Spleen (tissue), 11 donors: ENCODE results near the gene MCM7. TPM values are rescaled to one million over a fixed set of nuclear protein-coding genes. Genes with fewer than 3 reads are reported as not detected.

ENCODE experiments used
- DNase-seq: peaks from one replicate; pipeline ENCODE4 v3.0.0-alpha.2; 2020
- H3K27ac ChIP-seq, 8 donors: fragments of 200-600 bp; sonication (generic) in 7 of 8; 1 replicate in 4 of 8; 2 replicates in 4 of 8; pipeline versions ENCODE4 v1.5.0 to v1.8.0; 2016 to 2021; ENCODE audit warnings: inconsistent platforms in 4 of 8, mild to moderate bottlenecking in 4 of 8, moderate library complexity in 1 of 8
- H3K27me3 ChIP-seq, 7 donors: fragments of 200-600 bp; sonication (generic) in 6 of 7; replicated peaks in 1 of 7; 1 replicate in 4 of 7; 2 replicates in 3 of 7; pipeline versions ENCODE4 v1.5.0 to v1.8.0; 2016 to 2021; ENCODE audit warnings: inconsistent platforms in 3 of 7, mild to moderate bottlenecking in 1 of 7
- H3K36me3 ChIP-seq, 6 donors: fragments of 200-600 bp; sonication (generic) in 5 of 6; 1 replicate in 4 of 6; 2 replicates in 2 of 6; pipeline versions ENCODE4 v1.5.0 to v1.8.0; 2016 to 2021; ENCODE audit warnings: inconsistent platforms in 2 of 6
- H3K4me1 ChIP-seq, 6 donors: fragments of 200-600 bp; sonication (generic) in 5 of 6; 1 replicate in 3 of 6; 2 replicates in 3 of 6; pipeline versions ENCODE4 v1.5.0 to v1.8.0; 2016 to 2021; ENCODE audit warnings: inconsistent platforms in 3 of 6
- H3K4me3 ChIP-seq, 8 donors: fragments of 200-600 bp; sonication (generic) in 7 of 8; 1 replicate in 4 of 8; 2 replicates in 4 of 8; pipeline versions ENCODE4 v1.5.0 to v1.8.0; 2016 to 2021; ENCODE audit warnings: inconsistent platforms in 4 of 8, mild to moderate bottlenecking in 4 of 8, moderate library complexity in 2 of 8
- H3K9me3 ChIP-seq, 8 donors: fragments of 200-600 bp; sonication (generic) in 7 of 8; 1 replicate in 4 of 8; 2 replicates in 4 of 8; pipeline versions ENCODE4 v1.5.0 to v1.8.0; 2016 to 2021; ENCODE audit warnings: inconsistent platforms in 4 of 8
- CTCF ChIP-seq, 11 experiments: fragments of 200-600 bp in 7 of 11; fragments of 450-650 bp in 4 of 11; sonication (generic) in 4 of 11; IDR thresholded peaks in 8 of 11; conservative IDR thresholded peaks in 3 of 11; 1 replicate in 7 of 11; 2 replicates in 4 of 11; pipeline versions ENCODE4 v1.4.0 to v1.8.0; 2016 to 2021; ENCODE audit warnings: antibody characterized with exemption in 11 of 11, inconsistent platforms in 4 of 11, mild to moderate bottlenecking in 1 of 11
- POLR2A ChIP-seq, 3 donors: fragments of 450-650 bp; IDR thresholded peaks; one replicate each; pipeline ENCODE4 v1.5.1; 2017; ENCODE audit warnings: antibody characterized with exemption in 3 of 3, mild to moderate bottlenecking in 1 of 3
- POLR2AphosphoS5 ChIP-seq, 3 donors: sonication (generic); formaldehyde crosslinking; IDR thresholded peaks; one replicate each; pipeline ENCODE4 v1.5.1; 2017; ENCODE audit warnings: antibody characterized with exemption in 3 of 3
- WGBS, 5 donors: extraction: QIAGEN DNeasy Blood & Tissue Kit in 3 of 5; methylation state at CpG; one replicate each; pipeline versions ENCODE4 v1.1.5 to v1.1.7; 2013 to 2018; 5-methylcytosine and 5-hydroxymethylcytosine counted together
- intact Hi-C: fragments of 100-400 bp; cut with DNase I; formaldehyde crosslinking; loops from one replicate; pipeline ENCODE4 v1.15.0; 2023; ENCODE audit warnings: low total_unique reads
- polyA plus RNA-seq, 3 donors: library from polyadenylated mRNA; stranded (reverse); fragments of 200-250 nt; gene quantifications; one replicate each; pipeline ENCODE4 v1.2.1, GENCODE V29; 2013
- total RNA-seq, 7 donors: library from RNA; depleted of rRNA in 3 of 7; stranded (reverse); fragments of >200 nt in 3 of 7; fragmentation: NEBNext Ultra II Directional in 4 of 7; extraction: Animal tissue kit (Norgen Biotek cat#: 25700) in 4 of 7; gene quantifications; one replicate each; pipeline versions ENCODE4 v1.1.0 to v1.2.1, GENCODE V29; 2016 to 2021
- donor health status: healthy with polysubstance abuse.
- donor health status: DM: no; HTN: no; CAD: no; lungs with moderate emphysema.
- donor health status: DM: no; HTN: no; CAD: no.
- donor health status: Bipolar disorder and iron deficiency.
- donor health status: healthy.
- donor health status: DM: no; HTN: no; CAD: no.
- donor health status: DM: yes; HTN: yes; CAD: no.

Gene MCM7
- total and polyA plus RNA-seq, 10 donors, result 49.5 to 92.7 (median 68.5) TPM

DNA sequence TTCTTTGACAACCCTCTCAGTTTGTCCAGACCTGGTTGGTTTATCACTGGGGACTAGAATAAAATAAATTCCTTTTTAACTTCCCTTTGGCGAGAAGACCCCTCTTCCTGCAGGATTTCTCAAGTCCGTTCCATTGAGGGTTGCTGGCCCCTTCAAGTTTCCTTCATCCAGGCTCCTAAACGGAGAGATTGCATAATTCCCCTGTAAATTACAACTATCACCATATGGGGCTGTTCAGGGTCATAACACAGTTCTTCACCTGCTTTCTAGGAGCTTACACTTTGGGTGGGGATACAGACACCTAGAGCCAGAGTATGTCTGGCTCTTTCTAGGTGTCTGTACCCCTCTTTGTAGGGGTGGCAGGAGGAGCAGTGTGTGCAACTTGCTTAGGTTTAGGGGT, 15.7 kb downstream of the MCM7 start:
- no peak for DNase-seq
- TF ChIP-seq POLR2AphosphoS5 (IDR thresholded peaks at IDR 0.05) (no peak), POLR2A (IDR thresholded peaks at IDR 0.05) (no peak), CTCF (IDR thresholded peaks at IDR 0.05 in 8 of 11, conservative IDR thresholded peaks at IDR 0.05 in 3 of 11) (no peak)
- intact Hi-C loops, result no loop called here
- WGBS, 5 donors, result 40 to 59% (median 52%) methylated on average over 3 of the region's 3 CpGs
- peak overlapping the region in 2 of 8 donors; percentile 7 to 90 for H3K27ac ChIP-seq
- peaks cover 26 to 61% (median 46%) of the 10 kb centered on the region in 6 donors for H3K4me1 ChIP-seq
- H3K27me3 ChIP-seq, result no peaks in the 10 kb centered on the region
- H3K4me3 ChIP-seq, result no peak overlapping the region
- no peaks in the 10 kb centered on the region for H3K9me3 ChIP-seq
- H3K36me3 ChIP-seq, result peaks cover 0 to 7% (median 4%) of the 10 kb centered on the region in 6 donors

DNA sequence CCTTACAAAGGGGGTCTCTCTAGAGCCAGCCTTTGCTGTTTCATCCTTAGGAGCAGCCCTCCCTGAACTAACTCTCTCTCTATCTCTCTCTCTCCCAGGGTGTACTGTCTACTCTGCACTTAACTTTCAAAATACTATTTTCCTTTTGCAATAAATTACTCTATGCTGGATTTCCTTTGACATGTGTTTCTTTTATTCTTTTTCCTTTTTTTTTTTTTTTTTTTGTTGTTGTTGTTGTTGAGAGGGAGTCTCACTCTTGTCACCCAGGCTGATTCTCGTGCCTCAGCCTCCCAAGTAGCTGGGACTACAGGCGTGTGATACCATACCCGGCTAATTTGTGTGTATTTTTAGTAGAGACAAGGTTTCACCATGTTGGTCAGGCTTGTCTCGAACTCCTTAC, 18.2 kb downstream of the MCM7 start:
- intact Hi-C loops, result loop anchor here (5.0 kb wide), 1 partner anchor 44 kb away; the partner anchor contains the start of gene MBLAC1
- no peak for DNase-seq
- 57 to 74% (median 62%) methylated on average over 4 of the region's 4 CpGs for WGBS, 5 donors
- Histone ChIP-seq H3K36me3 (peaks cover 0 to 23% (median 13%) of the 10 kb centered on the region in 6 donors), H3K9me3 (no peaks in the 10 kb centered on the region), H3K4me3 (peak overlapping the region in 1 of 8 donors; percentile 99), H3K4me1 (peaks cover 21 to 58% (median 41%) of the 10 kb centered on the region in 6 donors), H3K27me3 (no peaks in the 10 kb centered on the region), H3K27ac (peak overlapping the region in 7 of 8 donors; percentile 75 to 92 (median 89))
- TF ChIP-seq POLR2AphosphoS5 (IDR thresholded peaks at IDR 0.05), result no peak
- TF ChIP-seq CTCF (IDR thresholded peaks at IDR 0.05 in 8 of 11, conservative IDR thresholded peaks at IDR 0.05 in 3 of 11), result no peak
- no peak for TF ChIP-seq POLR2A (IDR thresholded peaks at IDR 0.05)

- 0 to 1% (median 1%) methylated on average over 30 to 55 of the region's 55 CpGs for WGBS, 5 donors
- peaks cover 21 to 53% (median 36%) of the 10 kb centered on the region in 6 donors for H3K4me1 ChIP-seq
- peak within 1 kb of the TSS; percentile 91 to 100 (median 97) for H3K4me3 ChIP-seq
- peaks cover 0 to 37% (median 22%) of the 10 kb centered on the region in 6 donors for H3K36me3 ChIP-seq
- H3K27ac ChIP-seq, result peak within 1 kb of the TSS; percentile 75 to 92 (median 88)
- H3K9me3 ChIP-seq, result no peaks in the 10 kb centered on the region
- no peaks in the 10 kb centered on the region for H3K27me3 ChIP-seq
- intact Hi-C loops, result loop anchor here (5.0 kb wide), 1 partner anchor 46 kb away; the partner anchor contains the start of gene MBLAC1
- peak; percentile 99 for DNase-seq
- peak; percentile 94 to 98 (median 95) for TF ChIP-seq POLR2AphosphoS5 (IDR thresholded peaks at IDR 0.05)
- peak in 1 of 3 donors; percentile 60 for TF ChIP-seq POLR2A (IDR thresholded peaks at IDR 0.05)
- peak; percentile 94 to 99 (median 96) for TF ChIP-seq CTCF (IDR thresholded peaks at IDR 0.05 in 8 of 11, conservative IDR thresholded peaks at IDR 0.05 in 3 of 11)
These were observed 19.6 kb downstream of the MCM7 start, which contains the start of gene ZNF3 for GRCh38 chr7:100081535-100082102. ZNF3 (minus strand) TSS chr7:100081723; CDS start chr7:100077357, 4,366 bp downstream.

- intact Hi-C loops, result loop anchor here (5.0 kb wide), 1 partner anchor 46 kb away; the partner anchor contains the start of gene MBLAC1
- Histone ChIP-seq H3K4me1 (peaks cover 21 to 49% (median 36%) of the 10 kb centered on the region in 6 donors), H3K4me3 (peak overlapping the region; percentile 91 to 100 (median 97)), H3K27ac (peak overlapping the region; percentile 75 to 92 (median 88)), H3K9me3 (no peaks in the 10 kb centered on the region), H3K36me3 (peaks cover 0 to 43% (median 28%) of the 10 kb centered on the region in 6 donors), H3K27me3 (no peaks in the 10 kb centered on the region)
- TF ChIP-seq CTCF (IDR thresholded peaks at IDR 0.05 in 8 of 11, conservative IDR thresholded peaks at IDR 0.05 in 3 of 11) (no peak), POLR2AphosphoS5 (IDR thresholded peaks at IDR 0.05) (no peak)
- 1 to 4% (median 2%) methylated on average over 24 to 34 of the region's 34 CpGs for WGBS, 5 donors
- DNase-seq, result peak; percentile 76
These were observed 20.2 kb downstream of the MCM7 start for GRCh38 chr7:100080907-100081534.
